ENCODE results near the gene TOP1.

DNA sequence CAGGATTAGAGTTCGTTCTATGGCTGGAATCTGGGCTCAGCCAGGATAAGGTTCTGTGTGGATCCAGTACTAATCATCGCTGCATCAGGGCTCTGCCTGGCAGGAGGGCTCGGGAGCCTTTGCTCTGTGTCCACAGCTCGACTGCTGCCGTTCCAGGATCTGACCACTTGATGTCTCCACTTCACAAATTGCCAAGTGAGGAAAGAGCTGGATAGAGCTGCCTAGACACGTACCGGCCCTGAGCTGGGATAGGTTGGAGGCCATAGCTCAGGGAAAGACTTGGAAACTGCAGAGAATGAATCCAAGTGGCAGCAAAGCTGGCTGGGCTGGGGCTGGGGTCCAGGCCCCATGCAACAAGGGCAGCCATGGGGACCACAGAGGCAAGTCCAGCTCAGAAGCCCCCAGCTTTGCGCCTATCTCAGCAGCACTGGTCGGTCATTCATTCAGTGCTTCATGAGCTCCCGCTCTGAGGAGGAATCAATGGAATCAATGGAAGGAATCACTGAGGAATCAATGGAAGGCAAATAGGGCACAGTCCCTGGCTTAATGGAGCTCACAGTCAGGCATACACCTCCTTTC is 38.0 kb upstream of the TOP1 start:
- TF ChIP-seq, protein P1, sequence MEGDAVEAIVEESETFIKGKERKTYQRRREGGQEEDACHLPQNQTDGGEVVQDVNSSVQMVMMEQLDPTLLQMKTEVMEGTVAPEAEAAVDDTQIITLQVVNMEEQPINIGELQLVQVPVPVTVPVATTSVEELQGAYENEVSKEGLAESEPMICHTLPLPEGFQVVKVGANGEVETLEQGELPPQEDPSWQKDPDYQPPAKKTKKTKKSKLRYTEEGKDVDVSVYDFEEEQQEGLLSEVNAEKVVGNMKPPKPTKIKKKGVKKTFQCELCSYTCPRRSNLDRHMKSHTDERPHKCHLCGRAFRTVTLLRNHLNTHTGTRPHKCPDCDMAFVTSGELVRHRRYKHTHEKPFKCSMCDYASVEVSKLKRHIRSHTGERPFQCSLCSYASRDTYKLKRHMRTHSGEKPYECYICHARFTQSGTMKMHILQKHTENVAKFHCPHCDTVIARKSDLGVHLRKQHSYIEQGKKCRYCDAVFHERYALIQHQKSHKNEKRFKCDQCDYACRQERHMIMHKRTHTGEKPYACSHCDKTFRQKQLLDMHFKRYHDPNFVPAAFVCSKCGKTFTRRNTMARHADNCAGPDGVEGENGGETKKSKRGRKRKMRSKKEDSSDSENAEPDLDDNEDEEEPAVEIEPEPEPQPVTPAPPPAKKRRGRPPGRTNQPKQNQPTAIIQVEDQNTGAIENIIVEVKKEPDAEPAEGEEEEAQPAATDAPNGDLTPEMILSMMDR (IDR thresholded peaks at IDR 0.05; ENCODE audit: low read length): peak; percentile 88
- TF ChIP-seq EZH2phosphoT487 (IDR thresholded peaks at IDR 0.05; ENCODE audit: low read length) (no peak), EZH2 (optimal IDR thresholded peaks at IDR 0.05; ENCODE audit: low read depth, low read length) (no peak)
